Measurements from ENCODE around the gene SIGLECL1. TPM values are rescaled to one million over a fixed set of nuclear protein-coding genes. Genes with fewer than 3 reads are reported as not detected.

Gene SIGLECL1
- total and polyA plus RNA-seq, 2 experiments from 2014 or later = not detected

GRCh38 chr19:51246164-51246552, 4.7 kb upstream of the SIGLECL1 start:
- Histone ChIP-seq H3K36me3 (ENCODE audit: low read depth) (no peaks in the 10 kb centered on the region), H3K4me3 (no peak overlapping the region), H3F3A (ENCODE audit: insufficient read depth) (no peaks in the 10 kb centered on the region), H3K27ac (no peak overlapping the region), H3K4me2 (ENCODE audit: unreplicated experiment) (no peak overlapping the region), H3K79me2 (ENCODE audit: insufficient read depth) (no peaks in the 10 kb centered on the region), H3K27me3 (replicated peaks; ENCODE audit: insufficient read depth) (no peaks in the 10 kb centered on the region), H2AFZ (no peak overlapping the region), H3K9ac (no peak overlapping the region), H4K20me1 (ENCODE audit: insufficient read depth) (no peaks in the 10 kb centered on the region), H3K9me2 (ENCODE audit: insufficient read depth) (no peaks in the 10 kb centered on the region), H3K4me1 (ENCODE audit: insufficient read depth) (no peaks in the 10 kb centered on the region), H3K9me3 (ENCODE audit: low read depth) (no peaks in the 10 kb centered on the region)
- no peak for DNase-seq
- TF ChIP-seq EZH2 (IDR thresholded peaks at IDR 0.05; ENCODE audit: insufficient read depth, poor library complexity, severe bottlenecking) (no peak), EZH2phosphoT487 (IDR thresholded peaks at IDR 0.05; ENCODE audit: insufficient read depth, low read depth) (no peak)
- WGBS, 2 experiments (ENCODE audit: low coverage in 1 of 2, low lambda C conversion rate in 2 of 2, missing lambda C conversion rate in 2 of 2) = 39 to 43% methylated on average over 5 of the region's 5 CpGs
- in situ Hi-C loops (cut with MboI) = no loop called here

- no peaks in the 10 kb centered on the region for H3K9me3 ChIP-seq (ENCODE audit: low read depth)
- H3K36me3 ChIP-seq (ENCODE audit: low read depth) = no peaks in the 10 kb centered on the region
- H3K9me2 ChIP-seq (ENCODE audit: insufficient read depth) = no peaks in the 10 kb centered on the region
- H2AFZ ChIP-seq = no peak overlapping the region
- in situ Hi-C loops (cut with MboI) = no loop called here
- H3K79me2 ChIP-seq (ENCODE audit: insufficient read depth) = no peaks in the 10 kb centered on the region
- H3K9ac ChIP-seq = no peak overlapping the region
- H3F3A ChIP-seq (ENCODE audit: insufficient read depth) = no peaks in the 10 kb centered on the region
- no peaks in the 10 kb centered on the region for H4K20me1 ChIP-seq (ENCODE audit: insufficient read depth)
- no peak for DNase-seq
- WGBS, 2 experiments (ENCODE audit: low coverage in 1 of 2, low lambda C conversion rate in 2 of 2, missing lambda C conversion rate in 2 of 2) = 18 to 20% methylated on average over 7 of the region's 7 CpGs
- H3K27ac ChIP-seq = no peak overlapping the region
- H3K4me1 ChIP-seq (ENCODE audit: insufficient read depth) = no peaks in the 10 kb centered on the region
- no peaks in the 10 kb centered on the region for H3K27me3 ChIP-seq (replicated peaks; ENCODE audit: insufficient read depth)
- TF ChIP-seq EZH2 (IDR thresholded peaks at IDR 0.05; ENCODE audit: insufficient read depth, poor library complexity, severe bottlenecking) (no peak), EZH2phosphoT487 (IDR thresholded peaks at IDR 0.05; ENCODE audit: insufficient read depth, low read depth) (no peak)
- H3K4me3 ChIP-seq = no peak overlapping the region
- no peak overlapping the region for H3K4me2 ChIP-seq (ENCODE audit: unreplicated experiment)
Observed at GRCh38 chr19:51247972-51248590, 2.8 kb upstream of the SIGLECL1 start.

- no peak for TF ChIP-seq EZH2phosphoT487 (IDR thresholded peaks at IDR 0.05; ENCODE audit: insufficient read depth, low read depth)
- in situ Hi-C loops (cut with MboI) = no loop called here
- no peaks in the 10 kb centered on the region for H3K36me3 ChIP-seq (ENCODE audit: low read depth)
- H3K4me2 ChIP-seq (ENCODE audit: unreplicated experiment) = no peak overlapping the region
- H2AFZ ChIP-seq = no peak overlapping the region
- no peaks in the 10 kb centered on the region for H4K20me1 ChIP-seq (ENCODE audit: insufficient read depth)
- H3K27me3 ChIP-seq (replicated peaks; ENCODE audit: insufficient read depth) = no peaks in the 10 kb centered on the region
- no peak for DNase-seq
- no peaks in the 10 kb centered on the region for H3K9me3 ChIP-seq (ENCODE audit: low read depth)
- no peaks in the 10 kb centered on the region for H3F3A ChIP-seq (ENCODE audit: insufficient read depth)
- no peaks in the 10 kb centered on the region for H3K4me1 ChIP-seq (ENCODE audit: insufficient read depth)
- H3K79me2 ChIP-seq (ENCODE audit: insufficient read depth) = no peaks in the 10 kb centered on the region
- WGBS, 2 experiments (ENCODE audit: low coverage in 1 of 2, low lambda C conversion rate in 2 of 2, missing lambda C conversion rate in 2 of 2) = 43 to 45% methylated on average over 9 of the region's 9 CpGs
- no peaks in the 10 kb centered on the region for H3K9me2 ChIP-seq (ENCODE audit: insufficient read depth)
- no peak overlapping the region for H3K4me3 ChIP-seq
- H3K27ac ChIP-seq = no peak overlapping the region
- H3K9ac ChIP-seq = no peak overlapping the region
Observed at GRCh38 chr19:51251468-51251820, 564 bp downstream of the SIGLECL1 start.

- H4K20me1 ChIP-seq (ENCODE audit: insufficient read depth) = no peaks in the 10 kb centered on the region
- H3K27me3 ChIP-seq (replicated peaks; ENCODE audit: insufficient read depth) = no peaks in the 10 kb centered on the region
- no peaks in the 10 kb centered on the region for H3K9me2 ChIP-seq (ENCODE audit: insufficient read depth)
- in situ Hi-C loops (cut with MboI) = no loop called here
- no peak overlapping the region for H3K27ac ChIP-seq
- H3K36me3 ChIP-seq (ENCODE audit: low read depth) = no peaks in the 10 kb centered on the region
- H2AFZ ChIP-seq = no peak overlapping the region
- H3F3A ChIP-seq (ENCODE audit: insufficient read depth) = no peaks in the 10 kb centered on the region
- no peak overlapping the region for H3K4me2 ChIP-seq (ENCODE audit: unreplicated experiment)
- TF ChIP-seq EZH2phosphoT487 (IDR thresholded peaks at IDR 0.05; ENCODE audit: insufficient read depth, low read depth) (no peak), EZH2 (IDR thresholded peaks at IDR 0.05; ENCODE audit: insufficient read depth, poor library complexity, severe bottlenecking) (no peak)
- H3K4me3 ChIP-seq = no peak overlapping the region
- H3K9me3 ChIP-seq (ENCODE audit: low read depth) = no peaks in the 10 kb centered on the region
- H3K4me1 ChIP-seq (ENCODE audit: insufficient read depth) = no peaks in the 10 kb centered on the region
- H3K9ac ChIP-seq = no peak overlapping the region
- no peaks in the 10 kb centered on the region for H3K79me2 ChIP-seq (ENCODE audit: insufficient read depth)
- DNase-seq = no peak
- 31 to 33% methylated on average over 9 of the region's 9 CpGs for WGBS, 2 experiments (ENCODE audit: low coverage in 1 of 2, low lambda C conversion rate in 2 of 2, missing lambda C conversion rate in 2 of 2)
Observed at GRCh38 chr19:51252306-51253079, 1.6 kb downstream of the SIGLECL1 start.

All from GM23248 (cell line).